Activated CD4-positive, alpha-beta T cell treated with anti-CD3 and anti-CD28 coated beads for 4 hours (primary cell): ENCODE data around the gene C11orf24.
"Not testable (repeated sequence)": the region's sequence is repeated elsewhere in the genome, so short reads cannot be mapped to it uniquely, and the experiment has no call there.

Experiments used
- DNase-seq, 2 donors: peaks; one replicate each; pipeline ENCODE4 v3.0.0-alpha.2; 2020

The C11orf24 gene

GRCh38 chr11:68271781-68272608 is at the start of gene C11orf24:
Gene C11orf24, minus strand, starts transcription at chr11:68271973. Its CDS starts 8,206 bp downstream, at chr11:68263767.
- DNase-seq = peak; percentile 91 to 94

GRCh38 chr11:68317147-68317785 is 45.5 kb upstream of the C11orf24 start:
- no peak for DNase-seq

- no peak for DNase-seq
Observed at GRCh38 chr11:68315171-68315920, 43.6 kb upstream of the C11orf24 start.

GRCh38 chr11:68314203-68315170 is 42.7 kb upstream of the C11orf24 start:
- no peak for DNase-seq

GRCh38 chr11:68313574-68314202 is 41.9 kb upstream of the C11orf24 start:
- DNase-seq = no peak

- DNase-seq = no peak
Observed at GRCh38 chr11:68312780-68313573, 41.2 kb upstream of the C11orf24 start.

GRCh38 chr11:68312117-68312779 is 40.5 kb upstream of the C11orf24 start, which contains the start of gene LRP5:
Gene LRP5, plus strand, starts transcription at chr11:68312591. Its CDS starts 124 bp downstream, at chr11:68312715.
- no peak for DNase-seq

- no peak for DNase-seq
Observed at GRCh38 chr11:68311160-68312116, 39.7 kb upstream of the C11orf24 start.

GRCh38 chr11:68309621-68310185 is 37.9 kb upstream of the C11orf24 start:
- no peak for DNase-seq

- DNase-seq = no peak
Observed at GRCh38 chr11:68308068-68308467, 36.3 kb upstream of the C11orf24 start.

GRCh38 chr11:68306636-68307035 is 34.9 kb upstream of the C11orf24 start:
- no peak for DNase-seq

- DNase-seq = no peak
Observed at GRCh38 chr11:68303982-68304780, 32.4 kb upstream of the C11orf24 start.

GRCh38 chr11:68303083-68303482 is 31.3 kb upstream of the C11orf24 start:
- no peak for DNase-seq

GRCh38 chr11:68302670-68303069 is 30.9 kb upstream of the C11orf24 start:
- no peak for DNase-seq

GRCh38 chr11:68302256-68302655 is 30.5 kb upstream of the C11orf24 start:
- no peak for DNase-seq

- DNase-seq = no peak
Observed at GRCh38 chr11:68300076-68300830, 28.5 kb upstream of the C11orf24 start.

- DNase-seq = not testable (repeated sequence)
Observed at GRCh38 chr11:68299517-68299879, 27.7 kb upstream of the C11orf24 start.
